Renal cortex interstitium (tissue), 11 donors: ENCODE results near the gene KAZN. TPM values are rescaled to one million over a fixed set of nuclear protein-coding genes. Genes with fewer than 3 reads are reported as not detected.
"Not testable (repeated sequence)": the region's sequence is repeated elsewhere in the genome, so short reads cannot be mapped to it uniquely, and the experiment has no call there.

Source experiments
- DNase-seq, 11 donors: peaks; one replicate each; pipeline ENCODE4 v3.0.0-alpha.2; 2013; ENCODE audit warnings: low read depth in 9 of 11, low spot score in 4 of 11; ENCODE audit errors: extremely low read depth in 1 of 11
- polyA plus RNA-seq, 3 donors: library from polyadenylated mRNA; unstranded; fragments of 120-200 nt; gene quantifications; one replicate each; pipeline ENCODE4 v1.2.1, GENCODE V29; 2013; ENCODE audit not compliant: insufficient read length in 3 of 3

KAZN gene
- polyA plus RNA-seq, 3 donors, result 32.3 to 43.3 (median 34.6) TPM

DNA sequence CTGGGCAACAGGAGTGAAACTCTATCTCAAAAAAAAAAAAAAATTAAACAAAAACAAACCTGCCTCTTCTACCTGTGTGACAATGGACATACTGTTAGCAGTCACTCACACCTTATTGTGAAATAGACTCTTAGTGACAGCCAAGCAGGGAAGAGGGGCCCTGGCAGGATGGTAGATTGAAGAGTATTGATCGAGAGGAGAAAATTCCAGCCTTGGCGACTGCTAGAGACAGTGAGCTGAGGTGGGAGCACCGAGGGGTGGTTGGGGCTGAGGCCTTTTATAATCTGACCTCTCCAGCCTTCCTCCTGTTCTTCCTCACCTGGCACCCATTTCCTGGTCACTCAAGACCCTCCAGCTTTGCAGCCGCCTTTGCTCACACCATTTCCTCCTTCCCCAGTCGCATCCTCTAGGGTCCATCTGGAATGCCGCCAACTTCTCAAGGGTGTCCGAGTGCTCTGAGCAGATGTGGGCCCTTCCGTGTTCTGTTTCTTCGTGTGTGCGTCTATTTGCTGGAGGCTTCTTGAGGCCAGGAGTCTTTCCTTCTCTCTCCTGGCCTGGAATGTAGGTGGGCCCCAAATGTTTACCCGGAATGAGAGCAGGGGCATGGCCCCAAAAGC, 358.2 kb downstream of the KAZN start:
- DNase-seq, result no peak

- DNase-seq, result no peak
Measured at GRCh38 chr1:14957375-14958098, 359.1 kb downstream of the KAZN start.

GRCh38 chr1:14958249-14959058, 360.0 kb downstream of the KAZN start:
- DNase-seq, result no peak

GRCh38 chr1:14959059-14959694, 360.7 kb downstream of the KAZN start:
- DNase-seq, result no peak

DNA sequence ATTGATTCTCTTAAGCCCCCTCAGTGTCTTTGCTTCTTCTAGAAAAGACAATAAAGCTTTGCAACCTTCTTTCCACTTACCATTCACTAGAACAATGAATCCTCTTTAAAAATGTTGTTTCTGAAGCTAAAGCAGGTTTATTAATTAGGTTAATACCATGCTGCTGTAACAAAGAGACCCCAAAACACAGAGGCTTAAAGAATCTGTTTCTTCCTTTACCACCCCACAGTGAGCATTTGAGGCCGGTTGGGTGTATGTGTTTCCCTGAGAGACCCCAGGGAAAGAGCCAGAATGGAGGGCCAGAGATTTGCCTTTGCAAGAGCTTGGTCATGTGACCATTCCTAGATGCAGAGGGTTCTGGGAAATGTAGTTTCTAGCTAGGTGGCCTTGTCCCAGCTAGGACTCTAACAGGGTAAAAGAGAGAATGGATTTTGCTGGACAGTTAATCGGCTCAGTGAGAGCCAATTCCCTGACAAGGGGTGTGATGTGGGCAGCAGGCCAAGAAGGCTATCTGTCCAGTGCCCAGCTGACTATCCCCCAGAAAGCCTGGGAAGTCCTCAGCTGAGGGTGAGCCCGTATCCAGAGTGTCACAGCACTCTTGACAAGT, 363.3 kb downstream of the KAZN start:
- DNase-seq, result no peak

DNA sequence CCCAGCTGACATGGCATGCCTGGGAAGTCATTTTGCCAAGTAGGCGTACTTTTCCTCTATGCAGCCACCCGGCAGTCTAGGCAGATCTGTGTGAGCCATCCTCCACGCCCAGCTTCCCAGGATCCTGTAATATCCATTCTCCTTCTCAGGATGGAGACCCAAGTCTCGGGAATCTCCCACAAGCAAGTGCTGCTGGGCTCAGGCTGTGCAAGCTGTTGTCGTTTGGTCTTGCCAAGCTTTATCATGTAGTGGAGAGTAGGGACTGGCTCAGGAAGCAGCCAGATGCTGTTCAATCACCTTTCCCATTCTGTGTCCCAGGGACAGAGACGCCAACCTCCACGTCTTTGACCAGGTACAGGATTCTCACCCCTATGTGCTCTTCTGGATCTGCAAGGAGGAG, 363.9 kb downstream of the KAZN start:
- DNase-seq, result no peak

DNA sequence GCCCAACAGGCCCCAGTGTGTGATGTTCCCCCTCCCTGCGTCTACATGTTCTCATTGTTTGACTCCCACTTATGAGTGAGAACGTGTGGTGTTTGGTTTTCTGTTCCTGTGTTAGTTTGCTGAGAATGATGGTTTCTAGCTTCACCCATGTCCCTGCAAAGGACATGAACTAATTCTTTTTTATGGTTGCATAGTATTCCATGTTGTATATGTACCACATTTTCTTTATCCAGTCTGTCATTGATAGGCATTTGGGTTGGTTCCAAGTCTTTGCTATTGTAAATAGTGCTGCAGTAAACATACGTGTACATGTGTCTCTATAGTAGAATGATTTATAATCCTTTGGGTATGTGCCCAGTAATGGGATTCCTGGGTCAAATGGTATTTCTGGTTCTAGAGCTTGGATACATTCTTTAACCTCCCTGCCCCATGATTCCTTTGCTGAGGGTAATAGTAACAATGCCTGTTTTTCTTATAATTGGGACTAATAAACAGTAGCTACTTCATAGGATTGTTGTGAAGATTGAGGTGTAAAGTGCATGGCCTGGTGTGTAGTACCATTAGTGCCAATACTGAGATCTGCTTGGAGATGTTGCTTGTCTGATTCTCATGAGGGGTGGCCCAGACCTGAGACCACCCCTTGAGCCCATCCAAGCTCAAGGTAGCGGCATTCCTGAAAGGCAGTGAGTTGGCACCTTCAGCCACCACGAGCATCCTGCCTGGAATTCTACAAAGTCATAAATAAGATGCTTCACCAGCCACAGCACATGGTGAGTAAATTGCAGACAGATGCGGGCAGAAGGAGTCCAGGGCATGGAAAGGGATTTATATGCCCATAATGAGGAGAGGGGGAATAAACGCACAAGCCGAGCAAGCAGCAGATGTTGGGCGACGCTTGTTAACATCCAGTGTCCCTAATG, 365.6 kb downstream of the KAZN start:
- not testable (repeated sequence) for DNase-seq

GRCh38 chr1:14964711-14965055, 366.2 kb downstream of the KAZN start:
- no peak for DNase-seq

DNA sequence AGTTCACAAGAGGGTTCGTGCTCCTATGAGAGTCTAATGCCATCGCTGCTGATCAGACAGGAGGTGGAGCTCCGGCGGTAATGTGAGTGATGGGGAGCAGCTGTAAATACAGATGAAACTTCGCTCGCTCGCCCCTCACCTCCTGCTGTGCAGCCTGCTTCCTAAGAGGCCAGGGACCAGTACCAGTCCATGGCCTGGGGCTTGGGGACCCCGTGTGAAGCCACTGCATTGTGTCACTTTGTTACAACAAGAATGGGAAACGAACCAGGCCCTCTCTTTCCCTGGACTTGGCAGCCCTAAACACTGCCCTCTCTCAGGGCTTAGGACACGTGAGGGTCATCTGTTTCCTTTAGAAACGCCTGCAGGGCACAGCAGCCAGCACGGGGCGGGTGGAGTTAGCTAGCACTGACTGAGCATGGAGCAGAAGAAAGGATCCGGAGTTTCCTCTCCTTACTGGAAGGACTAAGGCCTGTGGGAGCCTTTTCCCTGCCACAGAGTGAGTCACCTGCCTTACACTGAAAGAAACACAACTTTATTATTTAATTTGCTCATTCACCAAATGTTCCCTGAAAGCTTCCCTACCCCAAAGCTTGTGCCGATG, 369.9 kb downstream of the KAZN start:
- no peak for DNase-seq

DNA sequence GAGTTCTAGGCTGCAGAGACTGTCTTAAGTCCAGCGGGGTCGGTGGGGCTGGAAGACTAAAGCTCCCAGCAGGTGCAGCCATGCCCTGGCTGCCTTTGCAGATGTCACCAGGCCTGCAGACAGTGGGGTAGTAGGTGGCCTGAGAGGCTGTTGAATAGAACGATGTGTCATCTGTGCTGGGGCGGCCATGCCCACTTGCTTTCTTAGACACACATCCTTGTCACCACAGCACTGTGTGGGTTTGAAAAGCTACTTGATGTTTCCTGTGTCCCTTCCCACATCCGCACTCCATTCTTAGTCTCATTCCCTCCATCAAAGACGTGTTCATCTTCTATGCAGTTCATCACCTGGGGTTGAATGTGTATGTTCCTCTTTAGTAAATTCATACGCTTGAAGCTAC, 370.5 kb downstream of the KAZN start:
- DNase-seq, result no peak

GRCh38 chr1:14970115-14970798, 371.8 kb downstream of the KAZN start:
- DNase-seq, result no peak

DNA sequence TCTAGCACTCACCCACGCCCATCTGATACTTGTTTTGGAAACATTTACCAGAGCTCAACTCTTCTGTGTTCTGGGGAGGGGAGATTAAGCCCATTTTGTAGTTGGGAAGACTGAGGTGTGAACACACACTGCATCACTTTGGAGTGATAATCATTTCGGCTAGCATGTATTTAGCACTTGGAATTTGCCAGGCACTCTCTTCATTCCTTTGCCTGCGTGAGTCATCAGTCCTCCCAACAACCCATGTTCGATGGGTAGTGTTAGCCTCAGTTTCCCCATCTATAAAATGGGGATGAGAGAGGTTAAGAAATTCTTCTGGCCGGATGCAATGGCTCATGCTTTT, 372.3 kb downstream of the KAZN start:
- DNase-seq, result no peak

DNA sequence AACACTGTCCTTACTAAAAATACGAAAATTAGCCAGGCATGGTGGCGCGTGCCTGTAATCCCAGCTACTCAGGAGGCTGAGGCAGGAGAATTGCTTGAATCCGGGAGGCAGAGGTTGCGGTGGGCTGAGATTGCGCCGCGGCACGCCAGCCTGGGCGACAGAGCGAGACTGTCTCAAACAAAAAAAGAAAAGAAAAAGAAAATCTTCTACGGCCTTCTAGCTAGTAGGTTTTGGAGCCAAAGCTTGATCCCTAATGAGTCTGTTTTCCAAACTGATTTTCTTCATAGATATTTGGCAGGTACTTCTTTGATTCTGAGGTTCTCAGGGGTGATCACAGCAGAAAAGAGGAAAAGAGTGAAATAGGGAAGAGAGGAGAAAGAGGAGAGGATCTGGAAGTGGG, 372.7 kb downstream of the KAZN start:
- no peak for DNase-seq

DNA sequence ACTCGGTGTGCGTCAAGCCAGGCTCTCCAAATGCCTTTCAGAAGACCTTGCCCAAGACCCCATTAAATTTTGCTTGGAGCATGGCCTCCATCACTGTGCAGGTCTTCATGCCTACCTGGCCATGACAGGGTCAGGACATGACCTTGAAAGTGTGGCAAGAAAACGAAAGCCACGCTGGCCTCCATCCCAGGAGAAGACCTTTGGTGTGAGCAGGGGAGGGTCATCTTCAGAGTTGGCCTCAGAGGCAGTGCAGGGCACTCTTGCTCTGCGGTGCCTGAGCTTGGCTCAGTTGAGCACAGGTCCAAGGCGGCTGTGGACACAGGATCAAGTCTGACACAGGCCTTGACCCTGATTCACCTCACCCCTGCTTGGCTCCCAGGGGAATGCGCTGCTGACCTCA, 373.6 kb downstream of the KAZN start:
- DNase-seq, result no peak

GRCh38 chr1:14973773-14974172, 375.3 kb downstream of the KAZN start:
- no peak for DNase-seq

DNA sequence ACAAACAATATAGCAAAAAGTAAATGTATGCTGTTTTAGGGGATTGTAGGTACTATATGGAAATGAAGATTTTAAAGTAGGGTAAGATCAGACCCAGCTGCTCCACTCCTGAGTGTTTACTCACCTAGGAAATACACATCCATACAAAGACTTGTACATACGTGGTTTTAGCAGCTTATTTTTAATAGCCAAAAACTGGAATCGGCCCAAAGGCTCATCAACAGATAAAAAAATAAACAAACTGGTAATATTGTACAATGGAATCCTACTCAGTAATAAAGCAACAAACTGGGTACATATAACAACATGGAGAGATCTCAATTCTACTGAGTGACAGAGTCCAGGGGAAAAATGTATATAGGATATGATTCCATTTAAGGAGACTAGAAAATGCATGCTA, 375.9 kb downstream of the KAZN start:
- DNase-seq, result no peak

- DNase-seq, result no peak
Measured at GRCh38 chr1:14975119-14975518, 376.6 kb downstream of the KAZN start.

DNA sequence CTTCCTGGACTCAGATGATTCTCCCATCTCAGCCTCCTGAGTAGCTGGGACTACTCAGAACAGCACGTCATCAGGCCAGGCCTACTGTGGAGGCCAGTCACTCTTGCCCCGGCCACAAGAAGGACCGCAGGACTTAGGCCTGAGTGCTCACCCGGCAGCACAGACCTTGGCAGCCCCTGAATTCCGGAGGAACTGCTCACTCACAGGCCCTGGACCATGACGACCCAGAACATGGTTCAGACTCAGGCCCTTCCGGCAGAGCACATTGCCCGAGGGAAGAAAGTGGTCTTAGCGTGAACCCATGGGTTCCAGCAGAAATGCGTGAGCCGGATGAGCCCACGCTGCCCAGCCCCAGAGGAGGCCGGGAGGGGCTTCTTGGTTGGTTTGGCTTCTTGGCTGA, 377.8 kb downstream of the KAZN start:
- no peak for DNase-seq
